OCI-LY7 (cell line): ENCODE results near the gene ATF7. TPM values are rescaled to one million over a fixed set of nuclear protein-coding genes. Genes with fewer than 3 reads are reported as not detected.

ENCODE experiments used
- BruUV-seq: library from RNA; stranded (reverse); fragments of 400-500 nt; replicated peaks from 2 replicates; lab custom pipeline; 2021; lab: Mats Ljungman, UMichigan
- CTCF ChIA-PET: fragments of 300-600 bp; sonication (Branson Sonifier 250); formaldehyde crosslinking; loops from one replicate; lab custom pipeline; 2022; ENCODE audit warnings: antibody characterized with exemption; ENCODE audit not compliant: unreplicated experiment; lab: Charles Lee
- POLR2A ChIA-PET: fragments of 300-600 bp; sonication (Branson Sonifier 250); formaldehyde crosslinking; loops from one replicate; lab custom pipeline; 2022; ENCODE audit warnings: antibody characterized with exemption; lab: Charles Lee
- DNase-seq: peaks from one replicate; pipeline ENCODE4 v3.0.0-alpha.2; 2015; ENCODE audit warnings: low spot score
- H2AFZ ChIP-seq: fragments of 200-600 bp; sonication (generic), shearing (Covaris generic); 2 replicates; pipeline ENCODE4 v1.6.1; 2014; ENCODE audit warnings: mild to moderate bottlenecking, antibody characterized with exemption, low read length, moderate library complexity
- H3K27ac ChIP-seq: fragments of 200-600 bp; sonication (generic); 2 replicates; pipeline ENCODE4 v1.5.1; 2014; ENCODE audit warnings: mixed run types, low read depth, mild to moderate bottlenecking, moderate library complexity, low read length, inconsistent platforms; ENCODE audit not compliant: poor library complexity, severe bottlenecking
- H3K36me3 ChIP-seq: fragments of 200-600 bp; sonication (generic); 2 replicates; pipeline ENCODE4 v1.6.1; 2014; ENCODE audit warnings: mild to moderate bottlenecking, antibody characterized with exemption, low read length, moderate library complexity, mixed read lengths; ENCODE audit not compliant: insufficient read depth
- H3K4me1 ChIP-seq: fragments of 200-600 bp; sonication (generic); 2 replicates; pipeline ENCODE4 v1.5.1; 2014; ENCODE audit warnings: mild to moderate bottlenecking, low read length; ENCODE audit not compliant: insufficient read depth, poor library complexity, severe bottlenecking
- H3K4me2 ChIP-seq: fragments of 200-600 bp; sonication (generic); 2 replicates; pipeline ENCODE4 v1.6.1; 2014; ENCODE audit warnings: mild to moderate bottlenecking, low read length
- H3K4me3 ChIP-seq: fragments of 200-600 bp; sonication (generic); 2 replicates; pipeline ENCODE4 v1.5.1; 2014; ENCODE audit warnings: mild to moderate bottlenecking, low read depth, low read length; ENCODE audit not compliant: poor library complexity, severe bottlenecking
- H3K79me2 ChIP-seq: fragments of 200-600 bp; sonication (generic); 2 replicates; pipeline ENCODE4 v1.6.1; 2016; ENCODE audit warnings: low read depth, mild to moderate bottlenecking, low read length, moderate library complexity, mixed read lengths; ENCODE audit not compliant: insufficient read depth
- H3K9me2 ChIP-seq: fragments of 200-600 bp; sonication (generic); 2 replicates; pipeline ENCODE4 v1.6.1; 2016; ENCODE audit warnings: mild to moderate bottlenecking, low read length, mixed read lengths; ENCODE audit not compliant: insufficient read depth
- H3K9me3 ChIP-seq: fragments of 200-600 bp; sonication (generic); 2 replicates; pipeline ENCODE4 v1.6.1; 2014; ENCODE audit warnings: mild to moderate bottlenecking, mixed run types, low read length, mixed read lengths
- H4K20me1 ChIP-seq: fragments of 200-600 bp; sonication (generic); 2 replicates; pipeline ENCODE4 v1.6.1; 2014; ENCODE audit warnings: mild to moderate bottlenecking, antibody characterized with exemption, low read length, moderate library complexity, mixed read lengths; ENCODE audit not compliant: insufficient read depth
- EZH2phosphoT487 ChIP-seq: fragments of 200-600 bp; sonication (generic); IDR thresholded peaks from 2 replicates; pipeline ENCODE4 v1.6.1; 2018; ENCODE audit warnings: low read depth, borderline replicate concordance, mild to moderate bottlenecking, mixed run types, antibody characterized with exemption, low read length, moderate library complexity, mixed read lengths
- intact Hi-C: fragments of 100-400 bp; cut with micrococcal nuclease; formaldehyde crosslinking; loops from one replicate; pipeline ENCODE4 v1.10.0; 2022; ENCODE audit not compliant: unreplicated experiment
- total RNA-seq, 2 experiments: library from RNA; depleted of rRNA in 1 of 2; stranded (reverse); fragments of >200 nt in 1 of 2; shearing (Covaris generic) in 1 of 2; gene quantifications; 2 replicates each; pipeline ENCODE4 v1.2.3, GENCODE V29; 2014 to 2022
- TF ChIP-seq, protein P1 (sequence below): fragments of 200-600 bp; sonication (generic); conservative IDR thresholded peaks from 2 replicates; pipeline ENCODE4 v1.5.1; 2014; ENCODE audit warnings: mild to moderate bottlenecking, antibody characterized with exemption, low read length, moderate library complexity, mixed read lengths

ATF7 gene
- total RNA-seq, 2 experiments from 2014 or later: 6.8 to 23.2 TPM

DNA sequence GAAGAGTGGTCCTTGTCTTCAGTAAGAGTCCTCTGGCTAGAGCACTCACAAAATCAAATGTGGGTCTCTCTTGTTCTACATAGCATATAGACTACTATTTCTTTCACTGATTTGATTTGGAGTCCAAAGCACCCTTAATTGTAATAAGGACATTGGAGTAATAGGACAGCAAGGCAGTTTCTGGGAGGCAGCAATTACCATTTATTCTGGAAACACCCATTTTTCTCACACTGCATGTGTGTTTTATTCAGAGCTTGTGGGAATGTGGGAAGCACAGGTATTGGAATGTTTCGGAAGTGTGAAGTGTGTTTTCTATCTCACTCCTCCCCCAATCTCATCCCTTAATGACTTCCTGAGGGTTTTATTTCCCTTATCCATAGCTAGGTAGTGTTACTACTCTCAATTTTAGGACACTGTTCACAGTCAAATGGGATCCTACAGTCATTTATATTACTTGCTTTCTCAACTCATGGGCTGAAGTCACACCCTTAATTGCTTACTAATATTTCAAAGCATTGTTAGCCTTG, 154.1 kb downstream of the ATF7 start:
- intact Hi-C loops: no loop called here
- CTCF ChIA-PET: no interaction called here
- H2AFZ ChIP-seq: no peak overlapping the region
- BruUV-seq: no TSS peak
- peaks cover 36% of the 10 kb centered on the region for H4K20me1 ChIP-seq
- H3K4me3 ChIP-seq: no peak overlapping the region
- H3K4me2 ChIP-seq: no peak overlapping the region
- H3K36me3 ChIP-seq: peaks cover 99% of the 10 kb centered on the region
- peaks cover 19% of the 10 kb centered on the region for H3K4me1 ChIP-seq
- no peaks in the 10 kb centered on the region for H3K9me2 ChIP-seq
- no peak overlapping the region for H3K27ac ChIP-seq
- TF ChIP-seq, protein P1, sequence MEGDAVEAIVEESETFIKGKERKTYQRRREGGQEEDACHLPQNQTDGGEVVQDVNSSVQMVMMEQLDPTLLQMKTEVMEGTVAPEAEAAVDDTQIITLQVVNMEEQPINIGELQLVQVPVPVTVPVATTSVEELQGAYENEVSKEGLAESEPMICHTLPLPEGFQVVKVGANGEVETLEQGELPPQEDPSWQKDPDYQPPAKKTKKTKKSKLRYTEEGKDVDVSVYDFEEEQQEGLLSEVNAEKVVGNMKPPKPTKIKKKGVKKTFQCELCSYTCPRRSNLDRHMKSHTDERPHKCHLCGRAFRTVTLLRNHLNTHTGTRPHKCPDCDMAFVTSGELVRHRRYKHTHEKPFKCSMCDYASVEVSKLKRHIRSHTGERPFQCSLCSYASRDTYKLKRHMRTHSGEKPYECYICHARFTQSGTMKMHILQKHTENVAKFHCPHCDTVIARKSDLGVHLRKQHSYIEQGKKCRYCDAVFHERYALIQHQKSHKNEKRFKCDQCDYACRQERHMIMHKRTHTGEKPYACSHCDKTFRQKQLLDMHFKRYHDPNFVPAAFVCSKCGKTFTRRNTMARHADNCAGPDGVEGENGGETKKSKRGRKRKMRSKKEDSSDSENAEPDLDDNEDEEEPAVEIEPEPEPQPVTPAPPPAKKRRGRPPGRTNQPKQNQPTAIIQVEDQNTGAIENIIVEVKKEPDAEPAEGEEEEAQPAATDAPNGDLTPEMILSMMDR: no peak
- no peak for TF ChIP-seq EZH2phosphoT487
- H3K79me2 ChIP-seq: peaks cover 69% of the 10 kb centered on the region
- POLR2A ChIA-PET: interaction anchor here (0.6 to 1.0 kb wide), 3 partner anchors 10 to 1694 kb away, joined by 3 to 15 read pairs (median 5); no protein-coding TSS in a partner anchor
- no peaks in the 10 kb centered on the region for H3K9me3 ChIP-seq
- no peak for DNase-seq

DNA sequence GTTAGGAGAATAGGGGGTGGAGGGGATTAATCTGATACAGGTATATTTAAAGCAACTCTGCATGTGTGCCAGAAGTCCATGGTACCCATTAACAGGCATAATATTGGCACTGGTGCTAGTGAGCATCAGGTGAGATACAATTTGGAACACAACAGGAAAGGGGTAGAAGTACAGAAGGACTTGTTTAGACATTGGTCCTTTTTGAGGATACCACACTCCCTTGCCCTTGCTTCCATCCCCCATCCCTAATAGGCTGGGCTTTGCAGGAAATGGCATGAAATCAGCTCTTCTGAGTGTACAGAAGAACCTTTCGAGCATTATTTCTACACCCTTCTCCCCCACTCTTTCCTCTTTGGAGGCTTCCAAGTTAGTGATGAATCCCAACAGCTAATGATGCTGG, 157.9 kb downstream of the ATF7 start:
- TSS peak; percentile 31 for BruUV-seq
- Histone ChIP-seq H2AFZ (no peak overlapping the region), H3K4me2 (no peak overlapping the region), H3K9me3 (no peaks in the 10 kb centered on the region), H3K27ac (no peak overlapping the region), H3K36me3 (peaks cover 99% of the 10 kb centered on the region), H4K20me1 (peaks cover 30% of the 10 kb centered on the region; the same call in 1 of the 2 replicates), H3K4me1 (peaks cover 24% of the 10 kb centered on the region), H3K79me2 (peaks cover 47% of the 10 kb centered on the region; the same call in 1 of the 2 replicates), H3K9me2 (no peaks in the 10 kb centered on the region), H3K4me3 (no peak overlapping the region)
- ChIA-PET CTCF (interaction anchor here (0.6 kb wide), 1 partner anchor 80 kb away, joined by 3 read pairs; no protein-coding TSS in a partner anchor), POLR2A (interaction anchor here (0.8 kb wide), 1 partner anchor 23 kb away, joined by 3 read pairs; no protein-coding TSS in a partner anchor)
- TF ChIP-seq, protein P1: no peak
- no peak for TF ChIP-seq EZH2phosphoT487
- intact Hi-C loops: no loop called here
- DNase-seq: no peak

DNA sequence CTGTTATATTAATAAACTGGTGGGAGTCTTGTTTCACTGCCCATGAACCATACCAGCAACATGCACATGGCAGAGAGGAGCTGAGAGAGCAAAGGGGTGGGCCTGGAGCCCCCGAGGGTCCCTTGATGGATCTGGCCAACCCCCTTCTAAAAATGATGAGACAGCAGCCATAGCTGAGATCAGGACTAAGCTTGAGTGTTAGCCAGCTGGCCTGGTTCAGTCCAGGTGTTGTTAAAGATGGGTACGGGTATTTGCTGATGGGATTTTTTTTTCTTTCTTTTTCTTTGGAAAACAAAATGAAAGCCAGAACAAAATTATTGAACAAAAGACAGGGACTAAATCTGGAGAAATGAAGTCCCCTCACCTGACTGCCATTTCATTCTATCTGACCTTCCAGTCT, 158.3 kb downstream of the ATF7 start:
- no TSS peak for BruUV-seq
- H3K4me1 ChIP-seq: peaks cover 24% of the 10 kb centered on the region
- peaks cover 34% of the 10 kb centered on the region; the same call in 1 of the 2 replicates for H4K20me1 ChIP-seq
- POLR2A ChIA-PET: interaction anchor here (0.6 to 0.8 kb wide), 2 partner anchors 24 to 158 kb away, joined by 3 read pairs; partner anchors contain the start of gene ATF7
- peaks cover 49% of the 10 kb centered on the region; the same call in 1 of the 2 replicates for H3K79me2 ChIP-seq
- no peaks in the 10 kb centered on the region for H3K9me2 ChIP-seq
- CTCF ChIA-PET: interaction anchor here (0.6 kb wide), 1 partner anchor 79 kb away, joined by 3 read pairs; no protein-coding TSS in a partner anchor
- H3K27ac ChIP-seq: no peak overlapping the region
- intact Hi-C loops: no loop called here
- H3K9me3 ChIP-seq: no peaks in the 10 kb centered on the region
- no peak overlapping the region for H3K4me2 ChIP-seq
- H3K4me3 ChIP-seq: no peak overlapping the region
- no peak overlapping the region for H2AFZ ChIP-seq
- no peak for DNase-seq
- H3K36me3 ChIP-seq: peaks cover 99% of the 10 kb centered on the region
- TF ChIP-seq, protein P1: no peak
- no peak for TF ChIP-seq EZH2phosphoT487
